ENCODE measurements around the gene SBF2. TPM values are rescaled to one million over a fixed set of nuclear protein-coding genes. Genes with fewer than 3 reads are reported as not detected.
"Not testable (repeated sequence)": the region's sequence is repeated elsewhere in the genome, so short reads cannot be mapped to it uniquely, and the experiment has no call there.

The SBF2 gene
- polyA plus RNA-seq, 4 donors: 10.0 to 50.5 (median 15.1) TPM

DNA sequence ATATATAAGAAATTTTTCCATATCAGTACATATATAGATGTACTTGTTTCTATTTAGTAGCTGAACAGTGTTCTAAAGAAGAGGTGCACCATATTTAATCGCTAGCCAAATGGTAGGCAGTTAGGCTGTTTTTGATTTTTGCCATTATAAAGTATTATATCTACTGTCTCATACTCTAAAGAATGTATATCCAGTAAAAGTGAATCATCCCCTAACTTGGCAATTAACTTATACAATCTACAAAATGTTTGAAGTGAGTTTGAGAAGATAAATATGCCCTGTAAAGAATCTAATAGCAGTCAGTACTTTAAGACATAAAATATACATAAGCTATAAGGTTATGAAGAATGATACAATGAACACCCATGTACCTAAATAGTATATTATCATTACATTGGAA lies 338.6 kb downstream of the SBF2 start:
- no peak for DNase-seq
- WGBS, 3 donors: 95 to 100% (median 98%) methylated on average over 1 of the region's 1 CpG

GRCh38 chr11:9953994-9954626 lies 339.9 kb downstream of the SBF2 start:
- 65 to 87% (median 76%) methylated on average over 3 of the region's 3 CpGs for WGBS, 3 donors
- no peak for DNase-seq

More for the DNA sequence above, 338.6 kb downstream of the SBF2 start:
- H3K27me3 ChIP-seq (ENCODE audit: control insufficient read depth in 3 of 3, insufficient read depth in 3 of 3, low read length in 3 of 3): no peaks in the 10 kb centered on the region
- H3K4me3 ChIP-seq (ENCODE audit: low read depth in 1 of 3, low read length in 3 of 3): no peak overlapping the region
- H3K27ac ChIP-seq (ENCODE audit: low read depth in 1 of 3, low read length in 2 of 3): no peak overlapping the region
- peaks cover 0 to 13% (median 2%) of the 10 kb centered on the region in 3 donors for H3K36me3 ChIP-seq (ENCODE audit: control insufficient read depth in 3 of 3, insufficient read depth in 2 of 3, low read depth in 1 of 3, low read length in 3 of 3)
- H3K4me1 ChIP-seq (ENCODE audit: control insufficient read depth in 3 of 3, insufficient read depth in 2 of 3, low read depth in 1 of 3, low read length in 2 of 3): no peaks in the 10 kb centered on the region
- FAIRE-seq: no peak
- no peaks in the 10 kb centered on the region for H3K9me3 ChIP-seq (ENCODE audit: control insufficient read depth in 2 of 2, insufficient read depth in 1 of 2, low read depth in 1 of 2, low read length in 1 of 2)

DNA sequence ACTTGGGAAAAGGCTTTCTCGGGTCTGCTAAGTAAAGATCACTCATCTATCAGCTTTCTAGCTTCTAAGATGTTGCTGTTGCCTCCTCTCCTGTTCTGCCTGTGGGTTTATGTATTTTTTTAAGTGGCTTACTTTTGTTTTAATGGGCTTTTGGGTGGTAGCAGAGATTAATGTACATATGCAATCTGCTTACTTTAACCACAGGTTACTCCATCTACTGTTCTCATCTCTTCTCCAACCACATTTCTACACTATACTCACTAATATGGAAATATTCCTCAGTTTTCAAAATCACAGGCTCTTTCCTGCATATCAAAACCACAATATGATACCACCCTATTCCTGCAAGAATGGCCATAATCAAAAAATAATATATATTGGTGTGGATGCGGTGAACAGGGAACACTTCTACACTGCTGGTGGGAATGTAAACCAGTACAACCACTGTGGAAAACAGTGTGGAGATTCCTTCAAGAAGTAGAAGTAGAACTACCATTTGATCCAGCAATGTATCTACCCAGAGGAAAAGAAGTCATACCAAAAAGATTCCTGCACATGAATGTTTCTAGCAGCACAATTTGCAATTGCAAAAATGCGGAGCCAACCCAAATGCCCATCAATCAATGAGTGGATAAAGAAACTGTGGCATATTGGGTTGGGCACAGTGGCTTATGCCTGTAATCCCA lies 341.4 kb downstream of the SBF2 start:
- no peak for FAIRE-seq
- 96 to 98% (median 97%) methylated on average over 3 of the region's 3 CpGs for whole genome bisulfite sequencing, 3 donors

More at GRCh38 chr11:9953994-9954626, 339.9 kb downstream of the SBF2 start:
- Histone ChIP-seq H3K4me3 (ENCODE audit: low read depth in 1 of 3, low read length in 3 of 3) (no peak overlapping the region), H3K27me3 (ENCODE audit: control insufficient read depth in 3 of 3, insufficient read depth in 3 of 3, low read length in 3 of 3) (no peaks in the 10 kb centered on the region), H3K9me3 (ENCODE audit: control insufficient read depth in 2 of 2, insufficient read depth in 1 of 2, low read depth in 1 of 2, low read length in 1 of 2) (no peaks in the 10 kb centered on the region), H3K36me3 (ENCODE audit: control insufficient read depth in 3 of 3, insufficient read depth in 2 of 3, low read depth in 1 of 3, low read length in 3 of 3) (peaks cover 0 to 7% (median 0%) of the 10 kb centered on the region in 3 donors), H3K27ac (ENCODE audit: low read depth in 1 of 3, low read length in 2 of 3) (no peak overlapping the region), H3K4me1 (ENCODE audit: control insufficient read depth in 3 of 3, insufficient read depth in 2 of 3, low read depth in 1 of 3, low read length in 2 of 3) (no peaks in the 10 kb centered on the region)
- no peak for FAIRE-seq

GRCh38 chr11:9951807-9952206 lies 342.2 kb downstream of the SBF2 start:
- Histone ChIP-seq H3K27ac (ENCODE audit: low read depth in 1 of 3, low read length in 2 of 3) (no peak overlapping the region), H3K9me3 (ENCODE audit: control insufficient read depth in 2 of 2, insufficient read depth in 1 of 2, low read depth in 1 of 2, low read length in 1 of 2) (no peaks in the 10 kb centered on the region), H3K36me3 (ENCODE audit: control insufficient read depth in 3 of 3, insufficient read depth in 2 of 3, low read depth in 1 of 3, low read length in 3 of 3) (no peaks in the 10 kb centered on the region), H3K27me3 (ENCODE audit: control insufficient read depth in 3 of 3, insufficient read depth in 3 of 3, low read length in 3 of 3) (no peaks in the 10 kb centered on the region), H3K4me3 (ENCODE audit: low read depth in 1 of 3, low read length in 3 of 3) (no peak overlapping the region), H3K4me1 (ENCODE audit: control insufficient read depth in 3 of 3, insufficient read depth in 2 of 3, low read depth in 1 of 3, low read length in 2 of 3) (no peaks in the 10 kb centered on the region)
- DNase-seq: no peak
- FAIRE-seq: no peak
- WGBS, 3 donors: 56 to 68% (median 60%) methylated on average over 1 of the region's 1 CpG

More for the DNA sequence above, 341.4 kb downstream of the SBF2 start:
- no peak overlapping the region for H3K4me3 ChIP-seq (ENCODE audit: low read depth in 1 of 3, low read length in 3 of 3)
- no peaks in the 10 kb centered on the region for H3K9me3 ChIP-seq (ENCODE audit: control insufficient read depth in 2 of 2, insufficient read depth in 1 of 2, low read depth in 1 of 2, low read length in 1 of 2)
- DNase-seq: no peak
- no peaks in the 10 kb centered on the region for H3K36me3 ChIP-seq (ENCODE audit: control insufficient read depth in 3 of 3, insufficient read depth in 2 of 3, low read depth in 1 of 3, low read length in 3 of 3)
- H3K27me3 ChIP-seq (ENCODE audit: control insufficient read depth in 3 of 3, insufficient read depth in 3 of 3, low read length in 3 of 3): no peaks in the 10 kb centered on the region
- no peaks in the 10 kb centered on the region for H3K4me1 ChIP-seq (ENCODE audit: control insufficient read depth in 3 of 3, insufficient read depth in 2 of 3, low read depth in 1 of 3, low read length in 2 of 3)
- H3K27ac ChIP-seq (ENCODE audit: low read depth in 1 of 3, low read length in 2 of 3): no peak overlapping the region

- Histone ChIP-seq H3K27ac (ENCODE audit: low read depth in 1 of 3, low read length in 2 of 3) (no peak overlapping the region), H3K9me3 (ENCODE audit: control insufficient read depth in 2 of 2, insufficient read depth in 1 of 2, low read depth in 1 of 2, low read length in 1 of 2) (peaks cover 0 to 2% of the 10 kb centered on the region in 2 donors), H3K27me3 (ENCODE audit: control insufficient read depth in 3 of 3, insufficient read depth in 3 of 3, low read length in 3 of 3) (no peaks in the 10 kb centered on the region), H3K4me1 (ENCODE audit: control insufficient read depth in 3 of 3, insufficient read depth in 2 of 3, low read depth in 1 of 3, low read length in 2 of 3) (no peaks in the 10 kb centered on the region), H3K36me3 (ENCODE audit: control insufficient read depth in 3 of 3, insufficient read depth in 2 of 3, low read depth in 1 of 3, low read length in 3 of 3) (no peaks in the 10 kb centered on the region), H3K4me3 (ENCODE audit: low read depth in 1 of 3, low read length in 3 of 3) (no peak overlapping the region)
- DNase-seq (no peak), FAIRE-seq (no peak)
- WGBS, 3 donors: 66 to 87% (median 85%) methylated on average over 3 of the region's 3 CpGs
Observed at GRCh38 chr11:9950462-9950861, 343.6 kb downstream of the SBF2 start.

DNA sequence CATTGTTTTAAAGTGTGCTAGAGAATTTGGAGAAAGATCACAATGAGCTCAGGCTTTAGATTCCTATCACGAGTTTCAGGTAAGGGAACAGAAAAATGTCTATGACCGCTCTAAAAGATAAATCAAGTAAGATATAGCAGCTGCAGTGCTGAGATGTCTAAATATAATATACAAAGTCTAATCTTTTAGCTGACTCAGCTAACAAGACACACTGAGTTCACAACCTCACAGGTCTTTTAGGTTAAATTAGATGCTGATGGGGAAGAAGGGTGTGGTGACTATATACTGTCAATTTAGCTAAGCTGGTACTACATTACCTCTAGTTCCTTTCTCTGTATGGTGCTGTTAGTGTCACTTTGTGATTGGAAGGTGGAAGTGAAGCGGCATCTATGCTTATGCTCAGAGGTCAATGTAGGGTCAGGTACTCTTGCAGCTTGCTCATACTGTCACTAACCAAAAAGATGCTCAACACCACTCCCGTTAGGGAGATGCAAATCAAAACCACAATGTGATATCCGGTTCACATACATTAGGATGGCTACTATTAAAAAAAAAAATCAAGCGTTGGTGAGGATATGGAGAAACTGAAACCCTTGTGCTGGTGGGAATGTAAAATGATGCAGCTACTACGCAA lies 346.7 kb downstream of the SBF2 start:
- Histone ChIP-seq H3K4me1 (ENCODE audit: control insufficient read depth in 3 of 3, insufficient read depth in 2 of 3, low read depth in 1 of 3, low read length in 2 of 3) (no peaks in the 10 kb centered on the region), H3K9me3 (ENCODE audit: control insufficient read depth in 2 of 2, insufficient read depth in 1 of 2, low read depth in 1 of 2, low read length in 1 of 2) (peaks cover 0 to 2% of the 10 kb centered on the region in 2 donors), H3K27me3 (ENCODE audit: control insufficient read depth in 3 of 3, insufficient read depth in 3 of 3, low read length in 3 of 3) (no peaks in the 10 kb centered on the region), H3K36me3 (ENCODE audit: control insufficient read depth in 3 of 3, insufficient read depth in 2 of 3, low read depth in 1 of 3, low read length in 3 of 3) (no peaks in the 10 kb centered on the region), H3K27ac (ENCODE audit: low read depth in 1 of 3, low read length in 2 of 3) (no peak overlapping the region), H3K4me3 (ENCODE audit: low read depth in 1 of 3, low read length in 3 of 3) (no peak overlapping the region)
- DNase-seq (no peak), FAIRE-seq (no peak)
- WGBS, 3 donors: 87 to 94% (median 90%) methylated on average over 7 of the region's 7 CpGs

DNA sequence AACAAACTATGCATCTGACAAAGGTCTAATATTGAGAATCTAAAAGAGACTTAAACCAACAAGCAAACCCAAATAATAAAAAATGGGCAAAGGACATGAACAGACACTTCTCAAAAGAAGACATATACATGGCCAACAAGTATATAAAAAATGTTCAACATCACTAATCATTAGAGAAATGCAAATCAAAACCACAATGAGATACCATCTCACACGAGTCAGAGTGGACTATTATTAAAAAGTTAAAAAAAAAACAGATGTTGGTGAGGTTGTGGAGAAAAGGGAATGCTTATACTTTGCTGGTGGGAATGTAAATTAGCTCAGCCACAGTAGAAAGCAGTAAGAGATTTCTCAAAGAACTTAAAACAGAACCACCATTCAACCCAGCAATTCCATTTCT lies 348.3 kb downstream of the SBF2 start:
- FAIRE-seq; H3K9me3 ChIP-seq (ENCODE audit: control insufficient read depth in 2 of 2, insufficient read depth in 1 of 2, low read depth in 1 of 2, low read length in 1 of 2); H3K27ac ChIP-seq (ENCODE audit: low read depth in 1 of 3, low read length in 2 of 3); H3K27me3 ChIP-seq (ENCODE audit: control insufficient read depth in 3 of 3, insufficient read depth in 3 of 3, low read length in 3 of 3); H3K36me3 ChIP-seq (ENCODE audit: control insufficient read depth in 3 of 3, insufficient read depth in 2 of 3, low read depth in 1 of 3, low read length in 3 of 3); H3K4me1 ChIP-seq (ENCODE audit: control insufficient read depth in 3 of 3, insufficient read depth in 2 of 3, low read depth in 1 of 3, low read length in 2 of 3); DNase-seq; H3K4me3 ChIP-seq (ENCODE audit: low read depth in 1 of 3, low read length in 3 of 3): not testable (repeated sequence)
- WGBS, 3 donors: 64 to 87% (median 81%) methylated on average over 1 of the region's 1 CpG

DNA sequence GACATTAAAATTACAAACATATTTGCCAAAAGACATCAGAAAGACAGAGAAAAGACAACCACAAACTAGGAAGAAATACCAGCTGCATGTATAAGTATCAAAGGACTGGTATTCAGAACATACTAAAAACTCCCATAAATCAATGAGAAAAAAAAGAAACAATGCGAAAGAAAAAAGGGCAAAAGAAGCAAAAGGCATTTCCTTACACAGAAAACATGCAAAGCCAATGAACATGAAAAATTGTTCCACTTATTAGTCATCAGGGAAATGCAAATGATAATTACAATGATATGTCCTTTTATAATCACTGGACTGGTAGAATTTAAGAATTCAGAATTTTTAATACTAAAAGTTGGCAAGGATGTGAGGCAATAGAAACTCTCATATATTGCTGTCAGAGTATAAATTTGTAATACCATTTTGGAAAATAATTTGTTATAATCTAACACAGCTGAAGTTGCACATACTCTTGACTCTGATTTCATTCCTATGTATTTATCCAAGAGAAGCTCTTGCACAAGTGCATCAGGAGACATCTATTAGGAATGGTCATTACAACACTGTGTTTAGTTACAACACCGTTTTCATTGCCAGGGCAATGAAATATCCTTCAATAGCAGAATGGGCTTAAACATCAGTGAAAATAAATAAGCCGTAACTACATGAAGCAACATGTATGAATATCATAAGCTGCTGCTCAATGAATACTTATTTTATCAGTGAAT lies 350.5 kb downstream of the SBF2 start:
- H3K27ac ChIP-seq (ENCODE audit: low read depth in 1 of 3, low read length in 2 of 3): no peak overlapping the region
- 72 to 79% (median 77%) methylated on average over 3 of the region's 3 CpGs for WGBS, 3 donors
- DNase-seq: no peak
- no peaks in the 10 kb centered on the region for H3K4me1 ChIP-seq (ENCODE audit: control insufficient read depth in 3 of 3, insufficient read depth in 2 of 3, low read depth in 1 of 3, low read length in 2 of 3)
- H3K4me3 ChIP-seq (ENCODE audit: low read depth in 1 of 3, low read length in 3 of 3): no peak overlapping the region
- H3K36me3 ChIP-seq (ENCODE audit: control insufficient read depth in 3 of 3, insufficient read depth in 2 of 3, low read depth in 1 of 3, low read length in 3 of 3): peaks cover 0 to 6% (median 0%) of the 10 kb centered on the region in 3 donors
- no peak for FAIRE-seq
- H3K27me3 ChIP-seq (ENCODE audit: control insufficient read depth in 3 of 3, insufficient read depth in 3 of 3, low read length in 3 of 3): no peaks in the 10 kb centered on the region
- peaks cover 0 to 2% of the 10 kb centered on the region in 2 donors for H3K9me3 ChIP-seq (ENCODE audit: control insufficient read depth in 2 of 2, insufficient read depth in 1 of 2, low read depth in 1 of 2, low read length in 1 of 2)

All from small intestine (tissue), 7 donors.